Measurements from ENCODE around the gene AVPR2.

- TF ChIP-seq, protein P1, sequence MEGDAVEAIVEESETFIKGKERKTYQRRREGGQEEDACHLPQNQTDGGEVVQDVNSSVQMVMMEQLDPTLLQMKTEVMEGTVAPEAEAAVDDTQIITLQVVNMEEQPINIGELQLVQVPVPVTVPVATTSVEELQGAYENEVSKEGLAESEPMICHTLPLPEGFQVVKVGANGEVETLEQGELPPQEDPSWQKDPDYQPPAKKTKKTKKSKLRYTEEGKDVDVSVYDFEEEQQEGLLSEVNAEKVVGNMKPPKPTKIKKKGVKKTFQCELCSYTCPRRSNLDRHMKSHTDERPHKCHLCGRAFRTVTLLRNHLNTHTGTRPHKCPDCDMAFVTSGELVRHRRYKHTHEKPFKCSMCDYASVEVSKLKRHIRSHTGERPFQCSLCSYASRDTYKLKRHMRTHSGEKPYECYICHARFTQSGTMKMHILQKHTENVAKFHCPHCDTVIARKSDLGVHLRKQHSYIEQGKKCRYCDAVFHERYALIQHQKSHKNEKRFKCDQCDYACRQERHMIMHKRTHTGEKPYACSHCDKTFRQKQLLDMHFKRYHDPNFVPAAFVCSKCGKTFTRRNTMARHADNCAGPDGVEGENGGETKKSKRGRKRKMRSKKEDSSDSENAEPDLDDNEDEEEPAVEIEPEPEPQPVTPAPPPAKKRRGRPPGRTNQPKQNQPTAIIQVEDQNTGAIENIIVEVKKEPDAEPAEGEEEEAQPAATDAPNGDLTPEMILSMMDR (IDR thresholded peaks at IDR 0.05; ENCODE audit: low read depth, low read length), result no peak
- no peak for TF ChIP-seq EZH2phosphoT487 (IDR thresholded peaks at IDR 0.05; ENCODE audit: low read depth)
These were observed at the start of gene AVPR2 for GRCh38 chrX:153903991-153904957.
